HepG2 (cell line): ENCODE results near the gene NAA25. TPM values are rescaled to one million over a fixed set of nuclear protein-coding genes. Genes with fewer than 3 reads are reported as not detected.

ENCODE experiments used
- ATM ChIP-seq: fragments of 450-650 bp; IDR thresholded peaks from 2 replicates; pipeline ENCODE4 v1.7.1; 2017; ENCODE audit warnings: mild to moderate bottlenecking, borderline replicate concordance
- CEBPB ChIP-seq: IDR thresholded peaks from 2 replicates; pipeline ENCODE4 v1.6.1; 2011; ENCODE audit warnings: low read depth, low read length, improper control_type of control experiment, borderline replicate concordance
- FOXK2 ChIP-seq: fragments of 450-650 bp; IDR thresholded peaks from 2 replicates; pipeline ENCODE4 v1.6.1; 2016
- FOXO1 ChIP-seq: sonication (generic); formaldehyde crosslinking; IDR thresholded peaks from 2 replicates; pipeline ENCODE4 v1.4.0; 2020; ENCODE audit warnings: missing genetic modification reagents
- GFI1 ChIP-seq: sonication (generic); formaldehyde crosslinking; IDR thresholded peaks from 2 replicates; pipeline ENCODE4 v1.5.0; 2020; ENCODE audit warnings: missing genetic modification reagents, mild to moderate bottlenecking, borderline replicate concordance
- HMGA1 ChIP-seq: sonication (generic); formaldehyde crosslinking; conservative IDR thresholded peaks from 2 replicates; pipeline ENCODE4 v1.4.0; 2020; ENCODE audit warnings: missing genetic modification reagents
- IKZF4 ChIP-seq: sonication (generic); formaldehyde crosslinking; IDR thresholded peaks from 2 replicates; pipeline ENCODE4 v1.5.1; 2020; ENCODE audit warnings: borderline replicate concordance, mild to moderate bottlenecking, low read depth, missing genetic modification reagents; ENCODE audit errors: not compliant biosample characterization
- KAT8 ChIP-seq: IDR thresholded peaks from 2 replicates; pipeline ENCODE4 v1.6.1; 2016; ENCODE audit warnings: missing genetic modification reagents, missing compliant biosample characterization
- KLF11 ChIP-seq: IDR thresholded peaks from 2 replicates; pipeline ENCODE4 v1.6.1; 2016; ENCODE audit warnings: missing compliant biosample characterization
- KLF6 ChIP-seq: IDR thresholded peaks from 2 replicates; pipeline ENCODE4 v1.8.0; 2016; ENCODE audit warnings: missing biosample characterization, missing genetic modification reagents
- KLF9 ChIP-seq: IDR thresholded peaks from 2 replicates; pipeline ENCODE4 v1.6.1; 2016; ENCODE audit warnings: low read depth
- NFIC ChIP-seq: IDR thresholded peaks from 2 replicates; pipeline ENCODE4 v1.6.1; 2012; ENCODE audit warnings: mild to moderate bottlenecking, low read length, inconsistent platforms
- PHF20 ChIP-seq: sonication (generic); formaldehyde crosslinking; IDR thresholded peaks from 2 replicates; pipeline ENCODE4 v1.5.0; 2020; ENCODE audit warnings: mild to moderate bottlenecking, missing genetic modification reagents
- RBM22 ChIP-seq: fragments of 200-400 bp; formaldehyde crosslinking; optimal IDR thresholded peaks from 2 replicates; pipeline ENCODE3; 2017; ENCODE audit warnings: mild to moderate bottlenecking, low read length, moderate library complexity
- RFX5 ChIP-seq: IDR thresholded peaks from 2 replicates; pipeline ENCODE4 v1.6.1; 2011; ENCODE audit warnings: low read depth, low read length, improper control_type of control experiment
- SIX4 ChIP-seq: sonication (generic); formaldehyde crosslinking; IDR thresholded peaks from 2 replicates; pipeline ENCODE4 v1.4.0; 2020; ENCODE audit warnings: missing genetic modification reagents
- THYN1 ChIP-seq: sonication (generic); formaldehyde crosslinking; IDR thresholded peaks from 2 replicates; pipeline ENCODE4 v1.8.1; 2023; ENCODE audit warnings: low read depth, mild to moderate bottlenecking, moderate library complexity, missing genetic modification reagents, borderline replicate concordance
- TOPORS ChIP-seq: sonication (generic); formaldehyde crosslinking; IDR thresholded peaks from 2 replicates; pipeline ENCODE4 v1.8.0; 2023; ENCODE audit warnings: mild to moderate bottlenecking, missing genetic modification reagents
- TSC22D2 ChIP-seq: sonication (generic); formaldehyde crosslinking; IDR thresholded peaks from 2 replicates; pipeline ENCODE4 v1.5.1; 2020; ENCODE audit warnings: missing genetic modification reagents, mild to moderate bottlenecking, borderline replicate concordance
- U2AF1 ChIP-seq: fragments of 200-400 bp; formaldehyde crosslinking; optimal IDR thresholded peaks from 2 replicates; pipeline ENCODE3; 2017; ENCODE audit warnings: mild to moderate bottlenecking, low read depth, low read length
- ZFP62 ChIP-seq: sonication (generic); formaldehyde crosslinking; IDR thresholded peaks from 2 replicates; pipeline ENCODE4 v1.4.0; 2020; ENCODE audit warnings: missing genetic modification reagents
- ZFY ChIP-seq: sonication (generic); formaldehyde crosslinking; IDR thresholded peaks from 2 replicates; pipeline ENCODE4 v1.4.0; 2020; ENCODE audit warnings: missing genetic modification reagents
- ZNF17 ChIP-seq: sonication (generic); formaldehyde crosslinking; IDR thresholded peaks from 2 replicates; pipeline ENCODE4 v1.5.0; 2020; ENCODE audit warnings: mild to moderate bottlenecking, missing genetic modification reagents
- ZNF280B ChIP-seq: sonication (generic); formaldehyde crosslinking; IDR thresholded peaks from 2 replicates; pipeline ENCODE4 v1.5.0; 2020; ENCODE audit warnings: missing genetic modification reagents, mild to moderate bottlenecking, borderline replicate concordance
- ZNF335 ChIP-seq: sonication (generic); formaldehyde crosslinking; IDR thresholded peaks from 2 replicates; pipeline ENCODE4 v1.4.0; 2020; ENCODE audit warnings: missing genetic modification reagents
- ZNF460 ChIP-seq: sonication (generic); formaldehyde crosslinking; IDR thresholded peaks from 2 replicates; pipeline ENCODE4 v1.5.1; 2020; ENCODE audit warnings: missing genetic modification reagents, mild to moderate bottlenecking, borderline replicate concordance
- ZNF496 ChIP-seq: sonication (generic); formaldehyde crosslinking; IDR thresholded peaks from 2 replicates; pipeline ENCODE4 v1.8.1; 2023; ENCODE audit warnings: mild to moderate bottlenecking, moderate library complexity, missing genetic modification reagents; ENCODE audit not compliant: insufficient replicate concordance
- ZNF570 ChIP-seq: sonication (generic); formaldehyde crosslinking; IDR thresholded peaks from 2 replicates; pipeline ENCODE4 v1.4.0; 2020; ENCODE audit warnings: mild to moderate bottlenecking, missing genetic modification reagents, borderline replicate concordance
- ZNF605 ChIP-seq: sonication (generic); formaldehyde crosslinking; IDR thresholded peaks from 2 replicates; pipeline ENCODE4 v1.8.0; 2022; ENCODE audit warnings: mild to moderate bottlenecking, missing genetic modification reagents
- ZNF607 ChIP-seq: sonication (generic); formaldehyde crosslinking; IDR thresholded peaks from 2 replicates; pipeline ENCODE4 v1.5.1; 2020; ENCODE audit warnings: missing genetic modification reagents, mild to moderate bottlenecking, borderline replicate concordance
- ZNF660 ChIP-seq: sonication (generic); formaldehyde crosslinking; IDR thresholded peaks from 2 replicates; pipeline ENCODE4 v1.5.1; 2020; ENCODE audit warnings: mild to moderate bottlenecking, low read depth, missing genetic modification reagents, borderline replicate concordance
- polyA plus RNA-seq, 8 experiments: library from polyadenylated mRNA; depleted of rRNA in 3 of 8; stranded (reverse) in 7 of 8; unstranded in 1 of 8; fragments of >200 nt; fragmentation: Illumina TruSeq in 4 of 8; extraction: Trizol in 4 of 8; gene quantifications; 2 replicates each; pipeline versions ENCODE4 v1.2.1 to v1.2.3, GENCODE V29; 2011 to 2016; ENCODE audit warnings: low read depth in 4 of 8, missing spikeins in 1 of 8, mixed read lengths in 1 of 8; ENCODE audit not compliant: insufficient read depth in 1 of 8
- total RNA-seq, 5 experiments: library from RNA; depleted of rRNA; stranded (reverse); fragments of >200 nt; fragmentation: Illumina TruSeq; extraction: Trizol; gene quantifications; 2 replicates each; pipeline ENCODE4 v1.2.3, GENCODE V29; 2016; ENCODE audit warnings: low read depth in 1 of 5

Gene NAA25
- total and polyA plus RNA-seq, 2 of the 13 experiments (the other 11 are each of a cell fraction or from before 2014, with no cell fraction given) = 11.4 to 32.0 TPM

- TF ChIP-seq ZFP62 (no peak), KLF9 (no peak), RFX5 (no peak), IKZF4 (CRISPR knock-in tag) (peak; percentile 94), NFIC (no peak), RBM22 (no peak), ZNF17 (CRISPR knock-in tag) (0 out of 2 replicates have a peak, but pooled peaks have one; percentile 22), KAT8 (CRISPR knock-in tag) (peak; percentile 37; the same call in 1 of the 2 replicates), ZNF280B (no peak; the same call in 1 of the 2 replicates), ZNF570 (no peak), ATM (no peak), ZNF460 (no peak), PHF20 (peak; percentile 53; the same call in 1 of the 2 replicates), ZNF335 (CRISPR knock-in tag) (peak; percentile 95), ZFY (CRISPR knock-in tag) (peak; percentile 98), CEBPB (no peak), ZNF607 (peak; percentile 82; the same call in 1 of the 2 replicates), ZNF660 (no peak), FOXK2 (peak; percentile 58), ZNF605 (CRISPR knock-in tag) (peak; percentile 70), U2AF1 (no peak), HMGA1 (CRISPR knock-in tag) (no peak), THYN1 (CRISPR knock-in tag) (no peak), KLF11 (CRISPR knock-in tag) (no peak), ZNF496 (CRISPR knock-in tag) (no peak), GFI1 (no peak), TSC22D2 (no peak), FOXO1 (CRISPR knock-in tag) (peak; percentile 9; the same call in 1 of the 2 replicates), TOPORS (no peak), SIX4 (no peak), KLF6 (CRISPR knock-in tag) (peak; percentile 68)
Measured at GRCh38 chr12:112108202-112109079, at the start of gene NAA25 (continued).
